A549 (cell line): Measurements from ENCODE around the gene HRH1. TPM values are rescaled to one million over a fixed set of nuclear protein-coding genes. Genes with fewer than 3 reads are reported as not detected.
A peak's percentile ranks its signal among the peaks of the same experiment; 100 is the strongest.

Experiments
- ATAC-seq, 2 experiments: fragments of 200-7000 bp in 1 of 2; fragments of >200 bp in 1 of 2; cut with Nextera tagmentation in 1 of 2; cut with Tn5 transposase in 1 of 2; 3 replicates each; pipeline versions ENCODE4 v1.8.0 to v1.9.1; 2018 to 2020; ENCODE audit warnings: mild to moderate bottlenecking in 1 of 2, moderate library complexity in 1 of 2
- CTCF ChIA-PET: fragments of 300-600 bp; sonication (Branson Sonifier 250); formaldehyde crosslinking; extraction: SDS; loops from one replicate; lab custom pipeline; 2021; ENCODE audit warnings: antibody characterized with exemption, inconsistent platforms; lab: Yijun Ruan, JAX
- POLR2A ChIA-PET: fragments of 350-600 bp; formaldehyde crosslinking; extraction: SDS; loops from one replicate; lab custom pipeline; 2021; ENCODE audit warnings: antibody characterized with exemption, inconsistent platforms; lab: Yijun Ruan, JAX
- DNase-seq, 2 experiments: peaks; one replicate each; pipeline versions ENCODE4 v3.0.0 to v3.0.0-alpha.2; 2011 to 2016; ENCODE audit warnings: low read depth in 1 of 2, low spot score in 1 of 2
- FAIRE-seq: peaks from 2 replicates; lab custom pipeline; 2011; peaks lifted over from hg19 to GRCh38; lab: Jason Lieb, UNC
- H3K27ac ChIP-seq, 2 experiments: fragments of >200 bp; sonication (Bioruptor Twin); formaldehyde crosslinking; 3 replicates each; pipeline ENCODE4 v1.5.1; 2016 to 2017
- H3K4me1 ChIP-seq: fragments of >200 bp; sonication (Bioruptor Twin); formaldehyde crosslinking; 3 replicates; pipeline ENCODE4 v1.6.1; 2016
- H3K4me2 ChIP-seq: fragments of >200 bp; sonication (Bioruptor Twin); formaldehyde crosslinking; 3 replicates; pipeline ENCODE4 v1.6.1; 2016
- H3K4me3 ChIP-seq: fragments of >200 bp; sonication (Bioruptor Twin); formaldehyde crosslinking; 3 replicates; pipeline ENCODE4 v1.5.1; 2016
- H3K9me3 ChIP-seq: fragments of >200 bp; sonication (Bioruptor Twin); formaldehyde crosslinking; 3 replicates; pipeline ENCODE4 v1.6.1; 2016
- BHLHE40 ChIP-seq: IDR thresholded peaks from 2 replicates; pipeline ENCODE4 v1.6.1; 2012; ENCODE audit warnings: low read depth, low read length, inconsistent platforms
- CBX8 ChIP-seq: fragments of 200-600 bp; sonication (generic); IDR thresholded peaks from 2 replicates; pipeline ENCODE4 v1.6.1; 2016
- CHD4 ChIP-seq: fragments of 200-600 bp; sonication (generic); IDR thresholded peaks from 2 replicates; pipeline ENCODE4 v1.6.1; 2016; ENCODE audit warnings: antibody characterized with exemption, mild to moderate bottlenecking, borderline replicate concordance
- CTCF ChIP-seq: fragments of >200 bp; sonication (Bioruptor Twin); formaldehyde crosslinking; IDR thresholded peaks from 3 replicates; pipeline ENCODE4 v1.5.1; 2016
- E2F6 ChIP-seq: IDR thresholded peaks from 2 replicates; pipeline ENCODE4 v1.6.1; 2012; ENCODE audit warnings: low read depth, borderline replicate concordance
- EHF ChIP-seq: fragments of 250-450 bp; sonication (Bioruptor Pico); IDR thresholded peaks from 2 replicates; pipeline ENCODE4 v1.5.0; 2020; ENCODE audit warnings: mild to moderate bottlenecking
- ESRRA ChIP-seq: fragments of 150-350 bp; IDR thresholded peaks from 2 replicates; pipeline ENCODE4 v1.6.1; 2014; ENCODE audit warnings: mild to moderate bottlenecking, low read length, borderline replicate concordance
- FOSB ChIP-seq: fragments of 250-450 bp; sonication (Bioruptor Pico); IDR thresholded peaks from 2 replicates; pipeline ENCODE4 v1.5.0; 2020; ENCODE audit warnings: mild to moderate bottlenecking, moderate library complexity
- FOXS1 ChIP-seq: fragments of 250-450 bp; sonication (Bioruptor Pico); IDR thresholded peaks from 2 replicates; pipeline ENCODE4 v1.5.0; 2020; ENCODE audit warnings: mild to moderate bottlenecking, moderate library complexity
- HMGXB4 ChIP-seq: fragments of 250-450 bp; sonication (Bioruptor Pico); IDR thresholded peaks from 2 replicates; pipeline ENCODE4 v1.5.0; 2021; ENCODE audit warnings: mild to moderate bottlenecking, moderate library complexity, borderline replicate concordance
- HOXA7 ChIP-seq: fragments of 250-450 bp; sonication (Bioruptor Pico); IDR thresholded peaks from 2 replicates; pipeline ENCODE4 v1.5.0; 2020; ENCODE audit warnings: mild to moderate bottlenecking, moderate library complexity
- HOXB13 ChIP-seq: fragments of 250-450 bp; sonication (Bioruptor Pico); IDR thresholded peaks from 2 replicates; pipeline ENCODE4 v1.5.0; 2020; ENCODE audit warnings: low read depth, mild to moderate bottlenecking, moderate library complexity
- JUNB ChIP-seq: fragments of >200 bp; sonication (Bioruptor Twin); formaldehyde crosslinking; IDR thresholded peaks from 2 replicates; pipeline ENCODE4 v1.6.1; 2016
- KDM5A ChIP-seq: fragments of 200-600 bp; sonication (generic); IDR thresholded peaks from 2 replicates; pipeline ENCODE4 v1.6.1; 2016; ENCODE audit warnings: antibody characterized with exemption, mild to moderate bottlenecking
- MAFK ChIP-seq: fragments of 450-650 bp; IDR thresholded peaks from 2 replicates; pipeline ENCODE4 v1.6.1; 2014; ENCODE audit not compliant: partially characterized antibody
- MAZ ChIP-seq: fragments of 150-350 bp; IDR thresholded peaks from 2 replicates; pipeline ENCODE4 v1.6.1; 2014; ENCODE audit warnings: antibody characterized with exemption, low read depth, low read length, borderline replicate concordance
- MYC ChIP-seq: IDR thresholded peaks from 2 replicates; pipeline ENCODE4 v1.6.1; 2012; ENCODE audit warnings: mild to moderate bottlenecking, inconsistent platforms, low read length, improper control_type of control experiment, borderline replicate concordance
- PHF8 ChIP-seq: fragments of 200-600 bp; sonication (generic); IDR thresholded peaks from 2 replicates; pipeline ENCODE4 v1.6.1; 2016; ENCODE audit warnings: low read depth, mild to moderate bottlenecking, antibody characterized with exemption, moderate library complexity, borderline replicate concordance
- POLR2A ChIP-seq: IDR thresholded peaks from 2 replicates; pipeline ENCODE4 v1.6.1; 2012; ENCODE audit warnings: mild to moderate bottlenecking, low read length
- POLR2AphosphoS2 ChIP-seq: conservative IDR thresholded peaks from 2 replicates; pipeline ENCODE4 v1.6.1; 2012; ENCODE audit warnings: low read length, improper control_type of control experiment, inconsistent platforms
- RAD21 ChIP-seq, 2 experiments: fragments of >200 bp in 1 of 2; sonication (Bioruptor Twin) in 1 of 2; formaldehyde crosslinking in 1 of 2; IDR thresholded peaks in 1 of 2; conservative IDR thresholded peaks in 1 of 2; 2 replicates in 1 of 2; 3 replicates in 1 of 2; pipeline ENCODE4 v1.6.1; 2012 to 2018; ENCODE audit warnings: inconsistent platforms in 1 of 2
- RARB ChIP-seq: fragments of 250-450 bp; sonication (Bioruptor Pico); IDR thresholded peaks from 2 replicates; pipeline ENCODE4 v1.8.0; 2021; ENCODE audit warnings: mild to moderate bottlenecking, moderate library complexity
- RCOR1 ChIP-seq: fragments of 150-350 bp; IDR thresholded peaks from 2 replicates; pipeline ENCODE4 v1.6.1; 2014; ENCODE audit warnings: antibody characterized with exemption, low read length, low read depth
- RFX5 ChIP-seq: fragments of 450-650 bp; IDR thresholded peaks from 2 replicates; pipeline ENCODE4 v1.7.1; 2014; ENCODE audit warnings: antibody characterized with exemption, mild to moderate bottlenecking, moderate library complexity
- RNF2 ChIP-seq: fragments of 200-600 bp; sonication (generic); IDR thresholded peaks from 2 replicates; pipeline ENCODE4 v1.6.1; 2016; ENCODE audit warnings: low read depth, mild to moderate bottlenecking, antibody characterized with exemption, moderate library complexity, borderline replicate concordance
- TP53 ChIP-seq: fragments of 250-450 bp; sonication (Bioruptor Pico); IDR thresholded peaks from 2 replicates; pipeline ENCODE4 v1.5.0; 2021; ENCODE audit warnings: mild to moderate bottlenecking, moderate library complexity
- ZNF302 ChIP-seq: fragments of 250-450 bp; sonication (Bioruptor Pico); IDR thresholded peaks from 2 replicates; pipeline ENCODE4 v1.9.0; 2021; ENCODE audit warnings: inconsistent platforms, mild to moderate bottlenecking, moderate library complexity
- ZSCAN20 ChIP-seq: fragments of 250-450 bp; sonication (Bioruptor Pico); IDR thresholded peaks from 2 replicates; pipeline ENCODE4 v1.8.0; 2022; ENCODE audit warnings: mild to moderate bottlenecking, moderate library complexity
- WGBS: methylation state at CpG from one replicate; pipeline ENCODE4 v1.1.6; 2017; ENCODE audit errors: missing lambda C conversion rate; 5-methylcytosine and 5-hydroxymethylcytosine counted together
- polyA plus RNA-seq, 4 experiments: library from polyadenylated mRNA; depleted of rRNA in 3 of 4; stranded (reverse); fragments of >200 nt; fragmentation: RNase III in 1 of 4; extraction: RNeasy Plus Mini Kit Qiagen cat#74134 plus additional on column Dnase treatment in 1 of 4; gene quantifications; 2 replicates in 3 of 4; 3 replicates in 1 of 4; pipeline ENCODE4 v1.2.3, GENCODE V29; 2011 to 2017
- TF ChIP-seq, protein P1 (sequence below): fragments of 200-600 bp; sonication (generic); IDR thresholded peaks from 2 replicates; pipeline ENCODE4 v1.6.1; 2016; ENCODE audit warnings: antibody characterized with exemption, mild to moderate bottlenecking, moderate library complexity

Gene HRH1
- polyA plus RNA-seq, 2 of the 4 experiments (the other 2 are of a cell fraction), result 4.2 TPM

DNA sequence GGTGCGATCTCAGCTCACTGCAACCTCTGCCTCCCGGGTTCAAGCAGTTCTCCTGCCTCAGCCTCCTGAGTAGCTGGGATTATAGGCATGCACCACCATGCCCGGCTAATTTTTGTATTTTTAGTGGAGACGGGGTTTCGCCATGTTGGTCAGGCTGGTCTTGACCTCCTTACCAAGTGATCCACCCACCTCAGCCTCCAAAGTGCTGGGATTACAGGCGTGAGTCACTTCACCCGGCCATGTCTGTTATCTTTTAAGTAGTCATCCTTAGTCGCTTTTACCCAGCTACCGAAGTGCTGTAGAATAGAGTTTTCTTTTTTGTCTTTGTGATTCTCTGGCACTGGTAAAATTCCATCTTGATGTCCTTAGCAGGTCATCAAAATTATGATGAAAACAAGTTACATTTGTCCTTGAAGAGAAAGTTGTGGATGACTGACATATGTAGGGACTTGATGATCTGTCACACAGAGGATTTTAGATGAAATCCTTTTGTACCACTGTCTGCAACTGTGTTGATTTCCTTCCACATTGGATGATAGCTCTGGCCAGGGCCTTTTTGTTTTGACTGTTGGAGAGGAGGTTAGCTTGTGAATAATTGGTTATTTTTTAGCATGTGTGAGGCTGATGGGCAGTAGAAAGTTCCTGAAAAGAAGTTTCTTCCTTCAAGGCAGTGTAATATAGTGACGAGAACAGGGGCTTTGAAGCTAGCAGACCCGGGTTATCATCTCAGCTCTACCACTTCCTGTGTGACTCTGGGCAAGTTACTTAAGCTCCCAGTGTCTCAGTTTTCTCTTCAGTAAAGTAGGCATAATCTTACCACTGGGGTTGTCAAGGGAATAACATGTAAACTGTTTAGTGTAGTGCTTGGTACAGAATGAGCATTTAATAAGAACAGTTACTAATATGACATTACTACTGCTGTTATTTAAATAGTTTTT, 136.7 kb downstream of the HRH1 start:
- Histone ChIP-seq H3K4me1 (peaks cover 46% of the 10 kb centered on the region), H3K9me3 (no peaks in the 10 kb centered on the region), H3K4me2 (peak overlapping the region; percentile 21; the same call in 1 of the 3 replicates), H3K4me3 (no peak overlapping the region), H3K27ac (peak overlapping the region; percentile 12 to 85; a peak in 4 of 6 replicates)
- ATAC-seq (no peak), DNase-seq (no peak), FAIRE-seq (no peak)
- ChIA-PET POLR2A (interaction anchor here (1.3 kb wide), 1 partner anchor 19 kb away, joined by 3 read pairs; the partner anchor contains the start of gene ATG7), CTCF (interaction anchor here (0.8 to 2.3 kb wide), 4 partner anchors 12 to 55 kb away, joined by 3 to 12 read pairs (median 4); no protein-coding TSS in a partner anchor)
- TF ChIP-seq FOSB (CRISPR knock-in tag), result no peak
- no peak for TF ChIP-seq ZSCAN20 (CRISPR knock-in tag)
- no peak for TF ChIP-seq HOXA7 (CRISPR knock-in tag)
- TF ChIP-seq HOXB13 (CRISPR knock-in tag), result no peak
- TF ChIP-seq EHF (CRISPR knock-in tag), result no peak
- no peak for TF ChIP-seq JUNB
- no peak for TF ChIP-seq BHLHE40
- no peak for TF ChIP-seq CTCF
- no peak for TF ChIP-seq CBX8
- no peak for TF ChIP-seq ESRRA
- no peak for TF ChIP-seq TP53 (CRISPR knock-in tag)
- no peak for TF ChIP-seq HMGXB4 (CRISPR knock-in tag)
- no peak for TF ChIP-seq FOXS1 (CRISPR knock-in tag)
- no peak for TF ChIP-seq CHD4
- no peak for TF ChIP-seq RNF2
- 74% methylated on average over 11 of the region's 11 CpGs for WGBS

- Histone ChIP-seq H3K9me3 (no peaks in the 10 kb centered on the region), H3K27ac (peak overlapping the region in 1 of 2 experiments; percentile 85; a peak in 3 of 6 replicates), H3K4me3 (no peak overlapping the region), H3K4me2 (no peak overlapping the region), H3K4me1 (peaks cover 45% of the 10 kb centered on the region)
- FAIRE-seq (no peak), ATAC-seq (no peak), DNase-seq (no peak)
- POLR2A ChIA-PET, result no interaction called here
- 86% methylated on average over 5 of the region's 5 CpGs for WGBS
- CTCF ChIA-PET, result interaction anchor here (0.6 to 2.3 kb wide), 6 partner anchors 13 to 136 kb away, joined by 3 to 12 read pairs (median 4); no protein-coding TSS in a partner anchor
- no peak for TF ChIP-seq ZSCAN20 (CRISPR knock-in tag)
- no peak for TF ChIP-seq RFX5
- TF ChIP-seq ZNF302 (CRISPR knock-in tag), result no peak
- no peak for TF ChIP-seq RCOR1
- no peak for TF ChIP-seq RAD21 (conservative IDR thresholded peaks at IDR 0.05 in 1 of 2, IDR thresholded peaks at IDR 0.05 in 1 of 2)
- TF ChIP-seq POLR2A, result no peak
- TF ChIP-seq, protein P1, sequence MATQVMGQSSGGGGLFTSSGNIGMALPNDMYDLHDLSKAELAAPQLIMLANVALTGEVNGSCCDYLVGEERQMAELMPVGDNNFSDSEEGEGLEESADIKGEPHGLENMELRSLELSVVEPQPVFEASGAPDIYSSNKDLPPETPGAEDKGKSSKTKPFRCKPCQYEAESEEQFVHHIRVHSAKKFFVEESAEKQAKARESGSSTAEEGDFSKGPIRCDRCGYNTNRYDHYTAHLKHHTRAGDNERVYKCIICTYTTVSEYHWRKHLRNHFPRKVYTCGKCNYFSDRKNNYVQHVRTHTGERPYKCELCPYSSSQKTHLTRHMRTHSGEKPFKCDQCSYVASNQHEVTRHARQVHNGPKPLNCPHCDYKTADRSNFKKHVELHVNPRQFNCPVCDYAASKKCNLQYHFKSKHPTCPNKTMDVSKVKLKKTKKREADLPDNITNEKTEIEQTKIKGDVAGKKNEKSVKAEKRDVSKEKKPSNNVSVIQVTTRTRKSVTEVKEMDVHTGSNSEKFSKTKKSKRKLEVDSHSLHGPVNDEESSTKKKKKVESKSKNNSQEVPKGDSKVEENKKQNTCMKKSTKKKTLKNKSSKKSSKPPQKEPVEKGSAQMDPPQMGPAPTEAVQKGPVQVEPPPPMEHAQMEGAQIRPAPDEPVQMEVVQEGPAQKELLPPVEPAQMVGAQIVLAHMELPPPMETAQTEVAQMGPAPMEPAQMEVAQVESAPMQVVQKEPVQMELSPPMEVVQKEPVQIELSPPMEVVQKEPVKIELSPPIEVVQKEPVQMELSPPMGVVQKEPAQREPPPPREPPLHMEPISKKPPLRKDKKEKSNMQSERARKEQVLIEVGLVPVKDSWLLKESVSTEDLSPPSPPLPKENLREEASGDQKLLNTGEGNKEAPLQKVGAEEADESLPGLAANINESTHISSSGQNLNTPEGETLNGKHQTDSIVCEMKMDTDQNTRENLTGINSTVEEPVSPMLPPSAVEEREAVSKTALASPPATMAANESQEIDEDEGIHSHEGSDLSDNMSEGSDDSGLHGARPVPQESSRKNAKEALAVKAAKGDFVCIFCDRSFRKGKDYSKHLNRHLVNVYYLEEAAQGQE, result no peak
- no peak for TF ChIP-seq MAZ
- no peak for TF ChIP-seq RARB (CRISPR knock-in tag)
- TF ChIP-seq E2F6, result no peak
- TF ChIP-seq MAFK, result no peak
- TF ChIP-seq POLR2AphosphoS2, result no peak
- TF ChIP-seq KDM5A, result no peak
- TF ChIP-seq MYC, result no peak
- no peak for TF ChIP-seq PHF8
Observed at GRCh38 chr3:11291808-11292207, 137.5 kb downstream of the HRH1 start.
